BJ (cell line): ENCODE data around the gene OR10P1. TPM values are rescaled to one million over a fixed set of nuclear protein-coding genes. Genes with fewer than 3 reads are reported as not detected.

ENCODE experiments used
- CTCF ChIA-PET: fragments of 350-600 bp; formaldehyde crosslinking; extraction: SDS; loops from one replicate; lab custom pipeline; 2021; ENCODE audit warnings: antibody characterized with exemption, inconsistent platforms; lab: Yijun Ruan, JAX
- POLR2A ChIA-PET: fragments of 300-600 bp; sonication (Branson Sonifier 250); formaldehyde crosslinking; extraction: SDS; loops from one replicate; lab custom pipeline; 2021; ENCODE audit warnings: antibody characterized with exemption; lab: Charles Lee
- DNase-seq: peaks from one replicate; pipeline ENCODE4 v3.0.0-alpha.2; 2011; ENCODE audit warnings: low read depth
- H3K27me3 ChIP-seq: 2 replicates; pipeline ENCODE4 v1.6.0; 2011; ENCODE audit warnings: low read length; ENCODE audit not compliant: control insufficient read depth, insufficient read depth
- H3K36me3 ChIP-seq: 2 replicates; pipeline ENCODE4 v1.5.1; 2011; ENCODE audit warnings: low read length; ENCODE audit not compliant: control insufficient read depth, insufficient read depth
- H3K4me3 ChIP-seq: 2 replicates; pipeline ENCODE4 v1.5.1; 2011; ENCODE audit warnings: low read depth, mild to moderate bottlenecking, control low read depth, low read length
- polyA plus RNA-seq: library from polyadenylated mRNA; depleted of rRNA; stranded (reverse); fragments of >200 nt; gene quantifications from 2 replicates; pipeline ENCODE4 v1.2.3, GENCODE V29; 2011
- TF ChIP-seq, protein P1 (sequence below): IDR thresholded peaks from 2 replicates; pipeline ENCODE4 v1.5.1; 2011; ENCODE audit warnings: low read depth, mild to moderate bottlenecking, control low read depth, inconsistent platforms, low read length, moderate library complexity; ENCODE audit not compliant: insufficient read depth

Gene OR10P1
- polyA plus RNA-seq, 1 experiment = not detected

DNA sequence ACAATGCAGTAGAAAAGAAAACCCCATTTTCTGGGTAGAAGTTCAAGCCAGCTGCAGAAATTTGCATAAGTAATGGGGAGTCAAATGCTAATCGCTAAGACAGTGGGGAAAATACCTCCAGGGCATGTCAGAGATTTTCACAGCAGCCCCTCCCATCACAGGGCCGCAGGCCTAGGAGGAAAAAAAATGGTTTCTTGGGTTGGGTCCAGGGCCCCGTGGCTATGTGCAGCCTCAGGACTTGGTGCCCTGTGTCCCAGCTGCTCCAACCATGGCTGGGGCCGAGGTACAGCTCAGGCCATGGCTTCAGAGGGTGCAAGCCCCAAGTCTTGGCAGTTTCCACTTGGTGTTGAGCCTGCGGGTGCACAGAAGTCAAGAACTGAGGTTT is 14.6 kb downstream of the OR10P1 start:
- TF ChIP-seq, protein P1, sequence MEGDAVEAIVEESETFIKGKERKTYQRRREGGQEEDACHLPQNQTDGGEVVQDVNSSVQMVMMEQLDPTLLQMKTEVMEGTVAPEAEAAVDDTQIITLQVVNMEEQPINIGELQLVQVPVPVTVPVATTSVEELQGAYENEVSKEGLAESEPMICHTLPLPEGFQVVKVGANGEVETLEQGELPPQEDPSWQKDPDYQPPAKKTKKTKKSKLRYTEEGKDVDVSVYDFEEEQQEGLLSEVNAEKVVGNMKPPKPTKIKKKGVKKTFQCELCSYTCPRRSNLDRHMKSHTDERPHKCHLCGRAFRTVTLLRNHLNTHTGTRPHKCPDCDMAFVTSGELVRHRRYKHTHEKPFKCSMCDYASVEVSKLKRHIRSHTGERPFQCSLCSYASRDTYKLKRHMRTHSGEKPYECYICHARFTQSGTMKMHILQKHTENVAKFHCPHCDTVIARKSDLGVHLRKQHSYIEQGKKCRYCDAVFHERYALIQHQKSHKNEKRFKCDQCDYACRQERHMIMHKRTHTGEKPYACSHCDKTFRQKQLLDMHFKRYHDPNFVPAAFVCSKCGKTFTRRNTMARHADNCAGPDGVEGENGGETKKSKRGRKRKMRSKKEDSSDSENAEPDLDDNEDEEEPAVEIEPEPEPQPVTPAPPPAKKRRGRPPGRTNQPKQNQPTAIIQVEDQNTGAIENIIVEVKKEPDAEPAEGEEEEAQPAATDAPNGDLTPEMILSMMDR = no peak
- POLR2A ChIA-PET = no interaction called here
- no peak overlapping the region for H3K4me3 ChIP-seq
- H3K36me3 ChIP-seq = no peaks in the 10 kb centered on the region
- no peaks in the 10 kb centered on the region for H3K27me3 ChIP-seq
- DNase-seq = no peak
- CTCF ChIA-PET = no interaction called here

DNA sequence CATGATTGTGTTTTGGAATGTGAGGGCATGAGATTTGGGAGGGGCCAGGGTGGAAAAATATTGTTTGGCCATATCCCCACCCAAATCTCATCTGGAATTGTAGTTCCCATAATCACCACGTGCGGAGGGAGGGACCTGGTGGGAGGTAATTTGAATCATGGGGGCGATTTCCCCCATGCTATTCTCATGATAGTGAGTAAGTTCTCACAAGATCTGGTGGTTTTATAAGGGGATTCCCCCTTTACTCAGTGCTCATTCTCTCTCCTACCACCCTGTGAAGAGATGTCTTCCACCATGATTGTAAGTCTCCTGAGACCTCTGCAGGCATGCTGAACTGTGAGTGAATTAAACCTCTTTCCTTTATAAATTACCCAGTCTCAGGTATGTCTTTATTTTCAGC is 15.7 kb downstream of the OR10P1 start:
- peaks cover 4% of the 10 kb centered on the region for H3K27me3 ChIP-seq
- TF ChIP-seq, protein P1 = no peak
- H3K4me3 ChIP-seq = no peak overlapping the region
- CTCF ChIA-PET = no interaction called here
- no peak for DNase-seq
- POLR2A ChIA-PET = no interaction called here
- no peaks in the 10 kb centered on the region for H3K36me3 ChIP-seq

DNA sequence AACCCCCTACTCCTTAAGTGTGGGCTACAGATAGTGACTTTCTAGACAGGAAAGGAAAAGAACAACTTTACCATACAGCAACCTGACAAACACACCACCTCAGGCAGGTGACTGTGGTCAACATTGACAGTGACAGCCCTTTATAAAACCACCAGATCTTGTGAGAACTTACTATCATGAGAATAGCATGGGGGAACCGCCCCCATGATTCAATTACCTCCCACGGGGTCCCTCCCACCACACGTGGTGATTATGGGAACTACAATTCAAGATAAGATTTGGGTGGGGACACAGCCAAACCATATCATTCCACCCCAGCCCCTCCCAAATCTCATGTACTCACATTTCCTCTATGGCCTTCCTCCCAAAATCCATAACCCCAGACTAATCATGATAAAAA is 16.3 kb downstream of the OR10P1 start:
- H3K36me3 ChIP-seq = no peaks in the 10 kb centered on the region
- no peak overlapping the region for H3K4me3 ChIP-seq
- H3K27me3 ChIP-seq = peaks cover 9% of the 10 kb centered on the region
- DNase-seq = no peak
- TF ChIP-seq, protein P1 = no peak
- ChIA-PET POLR2A (no interaction called here), CTCF (no interaction called here)

DNA sequence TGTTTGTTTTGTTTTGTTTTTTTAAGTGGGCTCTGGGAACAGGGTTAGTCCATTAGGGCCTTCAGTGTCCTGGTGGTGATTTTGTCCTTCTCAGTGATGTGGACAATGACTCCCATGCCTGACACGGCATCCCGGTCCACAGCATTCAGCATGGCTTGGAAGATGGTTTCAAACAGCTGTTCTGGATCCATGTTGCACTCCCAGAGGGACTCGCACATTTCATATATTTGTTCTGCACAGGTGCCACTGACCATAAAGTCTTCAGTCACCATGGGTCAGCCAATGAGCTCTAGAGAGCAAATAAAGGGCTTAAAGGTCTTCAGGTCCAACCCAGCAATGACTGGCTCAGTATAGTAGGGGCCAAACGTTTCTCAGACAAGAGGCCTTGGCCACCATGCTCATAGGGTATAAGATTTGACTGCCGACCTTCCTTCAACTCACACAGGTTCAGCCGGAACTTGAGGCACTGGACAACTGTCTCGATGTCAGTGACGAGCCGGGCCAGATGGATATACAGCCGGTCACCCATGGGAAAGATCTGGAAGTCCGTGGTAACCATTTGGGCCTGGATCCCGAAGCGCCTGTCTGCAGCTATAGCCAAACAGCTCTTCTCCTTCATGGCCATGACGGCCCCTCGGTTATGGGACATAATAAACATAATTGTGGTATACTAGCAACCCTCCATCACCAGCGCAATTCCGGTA is 18.0 kb downstream of the OR10P1 start:
- peaks cover 9% of the 10 kb centered on the region for H3K27me3 ChIP-seq
- no peak for DNase-seq
- POLR2A ChIA-PET = no interaction called here
- CTCF ChIA-PET = interaction anchor here (0.6 to 2.4 kb wide), 2 partner anchors 12 to 19 kb away, joined by 3 to 9 read pairs; partner anchors contain the start of gene OR10P1
- TF ChIP-seq, protein P1 = no peak
- no peak overlapping the region for H3K4me3 ChIP-seq
- H3K36me3 ChIP-seq = no peaks in the 10 kb centered on the region

DNA sequence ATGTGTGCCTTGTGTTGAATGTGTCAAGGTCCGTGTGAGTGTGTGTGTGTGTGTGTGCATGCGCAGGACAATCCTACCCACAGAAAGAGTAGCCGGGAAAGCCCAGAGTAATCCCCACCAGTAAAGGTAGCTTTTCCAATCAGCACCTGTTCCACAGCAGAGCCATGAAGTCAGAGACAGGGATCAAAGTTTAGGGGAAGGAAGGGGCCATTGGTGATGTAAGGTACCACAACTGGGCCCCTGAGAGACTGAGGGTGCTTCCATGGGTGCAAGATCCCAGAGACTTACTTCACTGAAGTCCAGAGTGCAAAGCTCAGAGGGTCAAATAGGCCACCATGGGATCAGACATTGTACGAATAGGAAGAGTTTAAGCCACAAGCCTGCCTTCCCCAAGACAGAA is 20.5 kb downstream of the OR10P1 start:
- POLR2A ChIA-PET = no interaction called here
- peaks cover 9% of the 10 kb centered on the region for H3K27me3 ChIP-seq
- TF ChIP-seq, protein P1 = no peak
- no peak overlapping the region for H3K4me3 ChIP-seq
- no peaks in the 10 kb centered on the region for H3K36me3 ChIP-seq
- no peak for DNase-seq
- CTCF ChIA-PET = interaction anchor here (0.8 to 4.2 kb wide), 17 partner anchors 11 to 664 kb away, joined by 3 to 41 read pairs (median 7); partner anchors contain the start of genes CD63, ITGA7 and RDH5
